SKM-1 (cell line): ENCODE measurements around the gene ISG15.

ENCODE experiments used
- DNase-seq: peaks from one replicate; lab custom pipeline; 2025; ENCODE audit not compliant: unreplicated experiment; lab: John Stamatoyannopoulos, UW

ISG15 gene

GRCh38 chr1:1013105-1013921 lies at the start of gene ISG15:
ISG15 (plus strand) TSS chr1:1013497; CDS start chr1:1013574, 77 bp downstream.
- DNase-seq, result peak; percentile 59

- DNase-seq, result no peak
These were observed 49.4 kb upstream of the ISG15 start for GRCh38 chr1:963746-964525.

- DNase-seq, result no peak
These were observed 48.4 kb upstream of the ISG15 start for GRCh38 chr1:964691-965525.

DNA sequence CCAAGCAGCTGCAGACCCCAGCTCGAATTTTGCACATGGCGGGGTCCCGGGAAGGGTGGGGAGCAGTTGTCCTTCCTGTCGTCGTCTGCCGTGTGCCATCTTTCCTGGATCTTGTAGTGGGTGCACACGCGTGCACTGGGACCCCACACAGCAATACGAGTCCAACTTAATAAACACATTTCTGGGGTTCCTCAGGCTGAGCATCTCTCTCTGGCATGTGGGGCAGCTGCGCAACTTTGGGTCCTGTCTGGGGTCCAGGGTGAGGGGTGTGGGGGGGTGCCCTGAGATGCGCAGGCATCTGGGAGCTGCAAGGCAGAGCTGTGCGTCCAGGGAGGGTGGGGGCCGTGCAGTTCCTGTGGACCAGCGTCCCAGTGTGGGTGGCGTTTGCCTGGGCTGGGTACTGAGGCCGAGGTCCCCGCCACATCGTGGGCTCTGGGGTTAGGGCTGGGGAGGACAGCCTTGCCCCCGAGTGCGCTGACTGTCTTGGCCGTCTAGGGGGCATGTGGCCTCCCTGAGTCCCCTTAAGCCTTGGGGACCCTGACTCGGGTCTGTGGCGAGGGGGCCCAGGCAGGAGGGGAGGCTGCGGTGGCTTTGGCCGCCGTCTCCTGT lies 47.7 kb upstream of the ISG15 start:
- DNase-seq, result no peak

- DNase-seq, result no peak
These were observed 47.1 kb upstream of the ISG15 start, which contains the start of gene PLEKHN1 for GRCh38 chr1:966135-966703. PLEKHN1 (plus strand) TSS chr1:966482; CDS start chr1:966532, 50 bp downstream.

DNA sequence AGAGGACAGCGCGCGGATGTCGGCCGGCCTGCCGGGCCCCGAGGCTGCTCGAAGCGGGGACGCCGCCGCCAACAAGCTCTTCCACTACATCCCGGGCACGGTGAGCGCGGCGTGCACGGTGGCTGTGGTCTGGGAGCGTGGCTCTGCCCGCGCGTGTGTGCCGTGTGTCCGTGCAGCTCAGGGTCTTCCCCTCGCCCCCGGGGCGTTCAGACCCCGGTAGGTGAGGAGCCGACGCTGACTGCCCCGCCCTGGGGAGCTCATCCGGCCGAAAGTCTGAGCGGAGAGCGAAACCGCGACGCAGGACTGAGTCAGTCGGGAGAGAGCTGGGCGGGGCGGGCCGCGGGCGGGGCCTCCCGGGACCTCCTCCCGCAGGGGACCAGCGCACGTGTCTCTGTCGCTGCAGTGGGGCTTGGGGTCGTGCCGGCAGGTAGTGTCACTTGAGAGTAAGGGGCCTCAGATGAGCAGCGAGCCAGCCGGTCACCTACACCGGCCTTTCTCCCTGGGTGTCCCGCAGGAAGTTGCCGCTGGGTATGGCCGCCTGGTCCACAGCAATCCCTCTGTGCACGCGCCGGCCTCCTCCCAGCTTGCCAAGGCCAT lies 46.5 kb upstream of the ISG15 start:
- no peak for DNase-seq

DNA sequence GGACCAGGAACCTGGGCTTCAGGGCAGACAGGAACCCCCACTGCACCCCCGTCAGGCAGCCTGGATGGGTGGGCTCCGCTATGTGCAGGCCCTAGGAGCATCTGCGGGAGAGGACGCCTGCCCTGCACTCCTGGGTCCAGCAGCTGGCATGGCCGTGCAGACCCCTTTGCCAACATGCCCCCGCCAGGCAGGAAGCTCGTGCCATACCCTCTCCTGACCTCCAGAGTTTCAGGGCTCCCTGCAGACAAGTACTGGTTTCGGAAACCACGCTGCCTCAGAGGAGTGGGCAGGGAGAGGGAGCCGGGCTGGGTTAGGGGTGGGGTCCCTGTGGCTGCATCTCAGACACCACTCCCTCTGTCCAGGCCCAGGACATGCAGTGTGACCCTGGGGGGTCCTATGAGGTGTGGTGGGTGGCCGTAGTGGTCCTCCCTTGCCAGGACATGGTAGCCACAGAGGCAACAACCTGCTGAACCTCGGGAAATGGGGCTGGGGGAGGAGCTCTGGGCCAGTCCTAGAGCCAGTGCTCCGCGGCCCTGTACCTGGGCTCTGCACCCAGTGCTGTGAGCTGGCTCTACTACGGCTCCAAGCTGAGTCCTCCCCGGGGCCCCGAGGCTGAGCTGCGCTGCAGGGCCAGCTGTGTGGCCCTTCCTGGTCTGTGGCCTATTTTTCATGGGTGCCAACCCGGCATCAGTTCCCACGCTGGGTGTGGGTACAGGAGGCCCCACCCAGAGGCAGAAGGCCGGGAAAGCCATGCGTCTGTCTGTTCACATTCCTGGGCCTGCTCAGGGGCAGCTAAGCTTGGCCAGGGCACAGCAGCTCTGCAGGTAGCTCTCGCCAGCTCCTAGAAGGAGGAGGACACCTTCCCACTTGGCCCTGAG lies 45.6 kb upstream of the ISG15 start:
- no peak for DNase-seq

- no peak for DNase-seq
These were observed 43.9 kb upstream of the ISG15 start for GRCh38 chr1:969260-969855.

- DNase-seq, result no peak
These were observed 42.9 kb upstream of the ISG15 start for GRCh38 chr1:970242-970972.

DNA sequence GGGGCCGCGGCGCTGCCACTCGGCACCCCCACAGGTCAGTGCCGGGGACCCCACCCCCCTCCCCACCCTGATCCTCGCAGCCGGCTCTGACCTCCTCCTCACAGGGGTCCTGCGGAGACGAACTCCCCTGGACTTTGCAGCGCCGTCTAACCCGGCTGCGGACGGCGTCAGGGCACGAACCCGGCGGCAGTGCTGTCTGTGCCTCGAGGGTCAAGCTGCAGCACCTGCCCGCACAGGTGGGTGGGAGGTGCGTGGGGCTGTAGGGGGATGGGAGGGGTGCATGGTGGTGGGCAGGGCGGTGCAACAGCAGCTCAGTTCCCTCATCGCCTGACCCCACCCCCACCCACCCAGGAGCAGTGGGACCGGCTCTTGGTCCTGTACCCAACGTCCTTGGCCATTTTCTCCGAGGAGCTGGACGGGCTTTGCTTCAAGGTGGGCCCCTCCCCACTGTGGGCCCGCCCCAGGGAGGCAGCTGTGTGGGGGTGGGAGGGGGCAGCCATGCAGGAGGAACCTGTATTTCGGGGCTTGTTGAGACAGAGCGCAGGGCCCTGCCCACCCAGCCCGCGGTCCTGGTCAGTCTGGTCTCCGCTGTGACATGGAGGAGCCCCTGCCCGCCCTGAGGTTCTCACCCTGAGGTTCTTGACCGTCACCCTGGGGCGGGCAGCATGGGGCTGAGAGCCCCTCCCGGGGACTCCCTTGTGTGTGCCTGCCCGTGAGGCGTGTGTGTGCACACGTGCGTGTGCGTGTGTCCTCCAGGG lies 42.1 kb upstream of the ISG15 start:
- DNase-seq, result no peak

DNA sequence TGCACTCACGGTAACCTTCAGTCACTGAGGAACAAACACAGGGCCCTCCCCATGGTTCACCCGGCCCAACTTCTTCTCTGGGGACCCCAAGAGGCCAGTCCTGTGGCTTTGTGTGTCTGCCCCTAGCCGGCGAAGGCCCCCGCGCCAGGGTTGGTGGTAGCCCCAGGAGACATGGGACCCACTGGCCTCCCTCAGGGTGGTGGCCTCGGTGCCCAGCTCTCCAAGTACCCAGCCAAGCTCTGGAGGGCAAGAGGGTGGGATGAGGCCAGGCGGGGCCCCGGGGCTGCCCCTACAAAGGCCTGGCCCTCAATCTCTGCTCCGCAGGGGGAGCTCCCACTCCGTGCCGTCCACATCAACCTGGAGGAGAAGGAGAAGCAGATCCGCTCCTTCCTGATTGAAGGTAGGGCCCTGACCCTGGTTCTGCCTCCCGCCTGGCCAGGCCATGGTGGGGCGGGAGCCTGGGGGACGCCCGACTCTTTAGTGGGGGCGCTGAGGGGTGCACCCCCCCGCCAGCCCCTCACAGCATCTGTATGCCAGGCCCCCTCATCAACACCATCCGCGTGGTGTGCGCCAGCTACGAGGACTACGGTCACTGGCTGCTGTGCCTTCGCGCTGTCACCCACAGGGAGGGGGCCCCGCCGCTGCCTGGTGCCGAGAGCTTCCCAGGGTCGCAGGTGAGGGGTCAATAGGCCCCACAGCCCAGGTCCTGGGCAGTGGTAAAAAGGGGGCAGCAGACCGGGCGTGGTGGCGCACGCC lies 41.4 kb upstream of the ISG15 start:
- no peak for DNase-seq

DNA sequence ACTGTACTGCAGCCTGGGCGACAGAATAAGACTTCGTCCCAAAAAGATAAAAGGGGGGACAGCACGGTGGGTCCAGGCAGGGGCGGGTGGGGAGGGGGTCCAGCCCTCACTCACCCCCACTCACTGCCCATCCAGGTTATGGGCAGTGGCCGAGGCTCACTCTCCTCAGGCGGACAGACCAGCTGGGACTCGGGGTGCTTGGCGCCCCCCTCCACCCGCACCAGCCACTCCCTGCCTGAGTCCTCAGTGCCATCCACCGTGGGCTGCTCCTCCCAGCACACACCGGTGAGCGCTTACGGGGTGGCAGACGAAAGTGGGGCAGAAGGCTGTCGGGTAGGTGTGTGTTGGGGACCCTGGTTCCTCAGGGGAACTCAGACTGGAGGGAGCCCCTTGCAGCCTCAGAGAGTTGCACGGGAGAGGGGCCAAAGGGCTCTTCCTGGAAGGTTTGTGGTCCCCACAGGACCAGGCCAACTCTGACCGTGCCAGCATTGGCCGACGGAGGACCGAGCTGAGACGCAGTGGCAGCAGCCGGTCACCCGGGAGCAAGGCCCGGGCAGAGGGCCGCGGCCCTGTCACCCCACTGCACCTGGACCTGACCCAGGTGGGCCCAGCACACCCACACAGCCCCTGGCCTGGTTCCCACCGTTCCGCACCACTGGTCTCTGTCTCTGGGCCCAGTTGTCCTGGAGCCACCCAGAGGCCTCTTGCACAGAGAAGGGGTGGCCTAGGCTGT lies 40.4 kb upstream of the ISG15 start:
- no peak for DNase-seq

DNA sequence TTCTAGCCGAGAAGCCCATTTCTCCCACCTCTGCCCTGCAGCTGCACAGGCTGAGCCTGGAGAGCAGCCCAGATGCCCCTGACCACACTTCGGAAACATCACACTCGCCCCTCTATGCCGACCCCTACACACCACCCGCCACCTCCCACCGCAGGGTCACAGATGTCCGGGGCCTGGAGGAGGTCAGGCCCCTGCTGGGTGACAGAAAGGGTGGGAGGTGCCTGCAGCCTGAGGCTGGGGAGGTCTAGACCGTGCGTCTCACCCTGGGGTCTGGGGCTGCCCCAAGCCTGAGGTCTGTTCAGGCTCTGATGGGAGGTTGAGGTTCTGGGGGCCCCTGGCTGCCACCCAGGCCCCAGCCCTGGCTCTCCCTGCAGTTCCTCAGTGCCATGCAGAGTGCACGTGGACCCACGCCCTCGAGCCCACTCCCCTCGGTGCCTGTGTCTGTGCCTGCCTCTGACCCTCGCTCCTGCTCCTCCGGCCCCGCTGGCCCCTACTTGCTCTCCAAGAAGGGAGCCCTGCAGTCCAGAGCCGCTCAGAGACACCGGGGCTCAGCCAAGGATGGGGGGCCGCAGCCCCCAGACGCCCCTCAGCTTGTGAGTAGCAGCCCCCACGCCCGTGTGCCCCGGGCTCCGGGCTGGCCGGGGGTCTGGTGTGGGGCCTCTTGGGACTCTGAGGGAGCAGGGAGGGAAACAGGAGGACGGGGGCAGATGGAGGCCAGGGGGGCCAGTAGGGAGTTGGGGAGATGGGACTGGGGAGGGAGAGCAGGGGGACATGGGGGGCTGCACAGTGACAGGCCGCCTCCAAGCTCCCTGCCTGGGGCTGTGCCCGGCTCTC lies 39.6 kb upstream of the ISG15 start:
- DNase-seq, result no peak

DNA sequence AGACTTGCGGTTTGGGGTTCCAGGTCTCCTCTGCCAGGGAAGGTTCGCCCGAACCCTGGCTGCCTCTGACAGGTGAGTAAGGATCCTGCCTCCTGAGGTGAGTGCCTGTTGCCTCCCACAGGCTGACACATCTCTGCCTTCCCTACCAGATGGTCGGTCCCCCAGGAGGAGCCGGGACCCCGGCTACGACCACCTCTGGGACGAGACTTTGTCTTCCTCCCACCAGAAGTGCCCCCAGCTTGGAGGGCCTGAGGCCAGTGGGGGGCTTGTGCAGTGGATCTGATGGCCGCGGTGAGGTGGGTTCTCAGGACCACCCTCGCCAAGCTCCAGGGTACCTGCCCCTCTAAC lies 39.0 kb upstream of the ISG15 start:
- no peak for DNase-seq

- DNase-seq, result no peak
These were observed 38.5 kb upstream of the ISG15 start for GRCh38 chr1:974687-975328.
